ENCODE measurements around the gene MT1B.
"Not testable (repeated sequence)": the region's sequence is repeated elsewhere in the genome, so short reads cannot be mapped to it uniquely, and the experiment has no call there.

MT1B gene

GRCh38 chr16:56621665-56622445 is 29.8 kb upstream of the MT1B start:
- not testable (repeated sequence) for DNase-seq

DNA sequence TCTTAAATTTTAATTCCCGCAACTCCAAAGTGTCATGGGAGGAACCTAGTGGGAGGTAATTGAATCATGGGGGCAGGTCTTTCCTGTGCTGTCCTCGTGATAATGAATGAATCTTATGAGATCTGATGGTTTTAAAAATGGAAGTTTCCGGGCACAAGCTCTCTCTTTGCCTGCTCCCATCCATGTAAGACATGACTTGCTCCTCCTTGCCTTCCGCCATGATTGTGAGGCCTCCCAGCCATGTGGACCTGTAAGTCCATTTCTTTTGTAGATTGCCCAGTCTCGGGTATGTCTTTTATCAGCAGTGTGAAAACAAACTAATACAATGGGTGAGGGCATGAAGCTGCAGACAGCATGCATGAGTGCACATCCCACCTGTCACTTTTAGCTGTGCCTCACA is 28.5 kb upstream of the MT1B start:
- DNase-seq, result not testable (repeated sequence)

GRCh38 chr16:56623637-56624036 is 28.0 kb upstream of the MT1B start:
- no peak for DNase-seq

DNA sequence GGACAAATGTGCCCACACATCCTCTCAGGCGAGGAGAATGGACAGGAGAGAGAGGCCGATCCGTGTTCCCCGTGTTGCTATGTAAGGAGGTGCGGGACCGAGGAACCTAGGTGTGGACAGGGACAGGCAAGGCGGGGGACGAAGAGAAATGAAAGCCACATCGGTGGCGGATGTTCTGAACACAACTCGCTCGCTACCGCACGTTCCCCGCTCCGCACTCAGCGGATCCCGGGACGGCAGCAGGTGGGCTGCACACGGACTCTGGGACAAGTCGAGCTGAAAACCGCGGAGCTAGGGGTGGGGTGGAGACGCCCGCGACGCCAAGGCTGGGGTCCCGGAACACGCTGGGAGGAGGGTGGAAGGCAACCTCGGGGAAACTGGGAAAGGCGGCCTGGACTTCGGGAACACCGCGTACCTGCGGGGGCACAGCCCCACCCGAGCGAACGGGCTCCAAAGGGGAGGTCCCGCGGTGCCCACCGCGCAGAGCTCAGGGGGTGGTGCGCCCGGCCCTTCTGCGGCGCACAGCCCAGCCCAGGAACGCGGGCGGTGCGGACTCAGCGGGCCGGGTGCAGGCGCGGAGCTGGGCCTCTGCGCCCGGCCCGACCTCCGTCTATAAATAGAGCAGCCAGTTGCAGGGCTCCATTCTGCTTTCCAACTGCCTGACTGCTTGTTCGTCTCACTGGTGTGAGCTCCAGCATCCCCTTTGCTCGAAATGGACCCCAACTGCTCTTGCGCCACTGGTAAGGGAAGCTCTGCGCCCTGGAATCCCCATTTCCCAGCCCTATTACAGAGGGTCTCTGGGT is 26.3 kb upstream of the MT1B start, which contains the start of gene MT1E:
Gene MT1E, plus strand, starts transcription at position 642 of the 803 bp plus-strand sequence. Its CDS starts 71 bp downstream, at position 713.
- peak; percentile 33 for DNase-seq

DNA sequence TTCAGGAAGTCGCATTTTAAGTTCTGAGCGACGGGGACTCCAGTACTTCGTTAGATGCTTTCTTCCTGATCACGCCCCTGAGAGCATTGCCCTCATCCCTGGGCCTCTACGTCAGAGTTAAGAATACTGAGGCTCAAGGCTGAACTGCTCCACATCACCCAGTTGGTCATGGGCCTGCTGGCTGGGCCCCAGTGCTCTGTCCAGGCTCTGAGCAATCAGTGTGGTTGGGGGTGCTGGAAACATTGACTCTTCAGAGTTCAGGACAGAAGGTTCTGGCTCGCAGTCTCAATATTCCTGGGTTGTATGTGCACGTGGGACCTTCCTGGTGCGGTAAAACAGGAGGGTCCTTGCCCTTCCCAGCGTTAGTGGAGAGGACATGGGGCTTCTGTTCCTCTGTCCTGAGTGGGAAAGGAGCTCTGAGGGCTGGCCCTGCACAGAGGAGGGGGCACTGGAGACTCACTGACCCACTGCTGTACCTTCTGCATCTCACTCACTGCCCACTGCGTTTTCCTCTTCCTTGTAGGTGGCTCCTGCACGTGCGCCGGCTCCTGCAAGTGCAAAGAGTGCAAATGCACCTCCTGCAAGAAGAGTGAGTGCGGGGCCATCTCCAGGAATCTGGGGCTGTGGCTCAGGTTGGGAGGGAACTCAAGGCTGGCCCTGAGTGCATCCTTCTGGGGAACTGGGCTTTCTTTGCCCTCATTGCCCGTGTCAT is 25.6 kb upstream of the MT1B start:
- no peak for DNase-seq

- no peak for DNase-seq
These were observed 25.0 kb upstream of the MT1B start for GRCh38 chr16:56626685-56627084.

DNA sequence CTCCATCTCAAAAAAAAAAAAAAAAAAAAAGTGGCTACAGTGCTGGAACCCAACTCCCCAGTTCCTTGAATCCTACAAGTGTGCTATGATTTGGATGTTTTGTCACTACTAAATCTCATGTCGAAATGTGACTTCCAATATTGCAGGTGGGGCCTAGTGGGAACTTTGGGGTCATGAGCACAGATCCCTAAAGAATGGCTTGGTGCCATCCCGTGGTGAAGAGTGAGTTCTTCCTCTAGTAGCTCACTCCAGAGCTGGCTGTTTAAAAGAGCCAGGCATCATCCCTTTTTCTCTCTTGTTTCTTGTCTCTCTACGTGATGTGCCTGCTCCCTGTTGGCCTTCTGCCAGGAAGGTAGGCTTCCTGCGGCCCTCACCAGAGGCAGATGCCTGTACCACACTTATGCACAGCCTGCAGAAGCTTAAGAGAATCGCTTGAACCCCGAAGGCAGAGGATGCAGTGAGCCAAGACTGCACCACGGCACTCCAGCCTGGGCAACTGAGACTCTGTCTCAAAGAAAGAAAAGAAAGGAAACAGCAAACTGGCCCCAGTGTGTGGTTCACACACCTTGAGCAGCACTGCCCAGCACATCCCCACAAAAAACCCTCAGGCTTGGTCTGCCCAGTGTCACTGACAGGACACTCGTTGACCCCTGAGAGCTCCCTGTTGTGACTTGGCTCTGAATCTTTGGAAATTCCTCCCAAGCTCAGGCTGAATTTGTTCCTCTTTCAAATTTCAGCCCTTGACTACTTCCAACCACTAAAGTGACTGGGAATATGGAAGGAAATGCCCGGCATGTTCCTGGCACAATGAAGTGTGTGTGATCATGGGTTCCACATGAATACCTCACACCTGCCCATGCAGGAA is 23.0 kb upstream of the MT1B start:
- DNase-seq, result no peak

DNA sequence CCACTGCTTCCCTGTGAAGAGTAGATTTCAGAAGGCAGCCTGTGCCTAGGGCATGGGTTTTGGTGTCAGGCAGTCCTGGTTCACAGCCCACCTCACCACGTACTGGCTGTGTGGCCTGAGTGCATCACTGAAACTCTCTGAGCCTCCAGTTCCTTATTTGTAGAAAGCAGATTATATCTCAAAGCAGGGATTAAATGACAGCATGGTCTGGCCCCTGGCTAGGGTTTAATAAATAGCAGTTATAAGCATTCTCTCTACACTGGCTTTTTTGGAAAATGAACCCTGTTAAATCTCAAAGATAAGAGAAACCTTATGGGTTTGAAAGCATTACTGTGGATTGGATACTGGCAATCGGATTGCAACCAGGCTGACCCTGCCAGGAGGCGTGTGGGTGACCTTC is 22.2 kb upstream of the MT1B start:
- DNase-seq, result no peak

GRCh38 chr16:56630134-56630533 is 21.6 kb upstream of the MT1B start:
- DNase-seq, result no peak

DNA sequence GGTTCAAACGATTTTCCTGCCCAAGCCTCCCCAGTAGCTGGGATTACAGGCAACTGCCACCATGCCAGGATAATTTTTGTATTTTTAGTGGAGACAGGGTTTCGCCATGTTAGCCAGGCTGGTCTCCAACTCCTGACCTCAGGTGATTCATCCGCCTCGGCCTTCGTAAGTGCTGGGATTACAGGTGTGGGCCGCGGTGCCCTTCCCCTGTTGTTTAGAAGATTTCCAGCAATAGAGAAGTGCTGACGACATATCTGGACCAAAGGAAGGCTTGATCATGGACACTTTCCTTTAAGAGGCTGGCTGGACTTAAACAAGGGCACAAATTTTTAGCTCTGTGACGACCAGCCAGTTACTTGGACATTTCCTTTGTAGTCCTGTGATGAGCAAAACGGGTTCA is 20.5 kb upstream of the MT1B start:
- no peak for DNase-seq

- DNase-seq, result no peak
These were observed 19.9 kb upstream of the MT1B start for GRCh38 chr16:56631832-56632155.

GRCh38 chr16:56632156-56632847 is 19.4 kb upstream of the MT1B start, which contains the start of gene MT1M:
TSS of gene MT1M (plus strand) at chr16:56632659. CDS start at chr16:56632732, 73 bp downstream.
- DNase-seq, result no peak

- no peak for DNase-seq
These were observed 18.8 kb upstream of the MT1B start for GRCh38 chr16:56632848-56633365.

DNA sequence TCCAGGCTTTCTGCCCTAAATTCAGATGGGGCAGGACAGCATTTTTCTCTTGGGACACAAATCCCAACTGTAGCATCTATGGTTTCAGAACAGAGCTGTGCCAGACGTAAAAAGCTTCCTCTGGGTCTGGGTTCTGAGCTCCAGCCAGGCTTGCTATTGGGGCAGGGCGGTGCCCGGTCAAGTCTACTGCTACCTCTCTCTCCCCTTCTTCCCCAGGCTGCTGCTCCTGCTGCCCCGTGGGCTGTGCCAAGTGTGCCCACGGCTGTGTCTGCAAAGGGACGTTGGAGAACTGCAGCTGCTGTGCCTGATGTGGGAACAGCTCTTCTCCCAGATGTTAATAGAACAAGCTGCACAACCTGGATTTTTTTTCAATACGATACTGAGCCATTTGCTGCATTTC is 18.2 kb upstream of the MT1B start:
- DNase-seq, result no peak

DNA sequence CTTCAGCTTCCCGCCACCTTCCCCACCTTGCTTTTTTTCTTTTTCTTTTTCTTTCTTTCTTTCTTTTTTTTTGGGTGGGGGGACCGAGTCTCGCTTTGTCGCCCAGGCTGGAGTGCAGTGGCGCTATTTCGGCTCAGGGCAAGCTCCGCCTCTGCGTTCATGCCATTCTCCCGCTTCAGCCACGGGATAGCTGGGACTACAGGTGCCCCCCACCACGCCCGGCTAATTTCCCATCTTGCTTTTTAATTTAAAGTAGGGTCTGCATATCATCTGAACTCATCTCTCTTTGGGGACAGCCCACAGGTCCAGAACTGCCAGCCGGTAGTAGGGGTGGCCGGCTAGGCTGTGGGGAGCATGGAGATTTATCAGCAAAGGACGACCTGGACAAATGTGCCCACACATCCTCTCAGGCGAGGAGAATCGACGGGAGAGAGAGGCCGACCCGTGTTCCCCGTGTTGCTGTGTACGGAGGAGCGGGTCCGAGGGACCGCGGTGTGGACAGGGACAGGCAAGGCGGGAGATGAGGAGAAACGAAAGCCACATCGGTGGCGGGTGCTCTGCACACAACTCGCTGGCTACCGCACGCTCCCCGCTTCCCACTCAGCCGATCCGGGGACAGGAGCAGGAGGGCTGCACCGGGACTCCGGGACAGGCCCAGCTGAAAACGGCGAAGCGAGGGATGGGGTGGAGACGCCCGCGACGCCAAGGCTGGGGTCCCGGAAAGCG is 16.8 kb upstream of the MT1B start:
- DNase-seq, result no peak

GRCh38 chr16:56635441-56635967 is 16.2 kb upstream of the MT1B start:
- DNase-seq, result no peak

GRCh38 chr16:56636616-56637413 is 14.9 kb upstream of the MT1B start:
- no peak for DNase-seq

- no peak for DNase-seq
These were observed 13.6 kb upstream of the MT1B start, which contains the start of gene MT1A for GRCh38 chr16:56637814-56638750. TSS of gene MT1A (plus strand) at chr16:56638666. CDS start at chr16:56638739, 73 bp downstream.

All from CD4-positive, alpha-beta T cell treated with Interleukin-10 for 1 hour (primary cell).